HepG2 (cell line): Measurements from ENCODE around the gene MSANTD2. TPM values are rescaled to one million over a fixed set of nuclear protein-coding genes. Genes with fewer than 3 reads are reported as not detected.

ENCODE experiments used
- FOXP1 ChIP-seq, 2 experiments: fragments of 450-650 bp in 1 of 2; IDR thresholded peaks; 2 replicates each; pipeline ENCODE4 v1.6.1; 2017 to 2018; ENCODE audit warnings: antibody characterized with exemption in 1 of 2
- GZF1 ChIP-seq: sonication (generic); formaldehyde crosslinking; IDR thresholded peaks from 2 replicates; pipeline ENCODE4 v1.5.1; 2020; ENCODE audit warnings: mild to moderate bottlenecking, missing genetic modification reagents
- IRF2 ChIP-seq: IDR thresholded peaks from 2 replicates; pipeline ENCODE4 v1.6.1; 2018; ENCODE audit warnings: missing genetic modification reagents, missing compliant biosample characterization
- SALL1 ChIP-seq: sonication (generic); formaldehyde crosslinking; IDR thresholded peaks from 2 replicates; pipeline ENCODE4 v1.8.0; 2022; ENCODE audit warnings: mild to moderate bottlenecking, missing genetic modification reagents
- SCMH1 ChIP-seq: sonication (generic); formaldehyde crosslinking; IDR thresholded peaks from 2 replicates; pipeline ENCODE4 v1.9.0; 2021; ENCODE audit warnings: missing genetic modification reagents, mild to moderate bottlenecking, borderline replicate concordance
- SRY ChIP-seq: sonication (generic); formaldehyde crosslinking; IDR thresholded peaks from 2 replicates; pipeline ENCODE4 v1.8.0; 2022; ENCODE audit warnings: mild to moderate bottlenecking, missing genetic modification reagents
- ZFAT ChIP-seq: sonication (generic); formaldehyde crosslinking; conservative IDR thresholded peaks from 2 replicates; pipeline ENCODE4 v1.8.1; 2023; ENCODE audit warnings: missing genetic modification reagents, inconsistent platforms
- ZFX ChIP-seq: sonication (generic); formaldehyde crosslinking; IDR thresholded peaks from 2 replicates; pipeline ENCODE4 v1.4.0; 2020; ENCODE audit warnings: mild to moderate bottlenecking, low read depth, missing genetic modification reagents, moderate library complexity
- ZKSCAN5 ChIP-seq: sonication (generic); formaldehyde crosslinking; IDR thresholded peaks from 2 replicates; pipeline ENCODE4 v1.5.1; 2020; ENCODE audit warnings: mild to moderate bottlenecking, missing genetic modification reagents
- ZNF510 ChIP-seq: sonication (generic); formaldehyde crosslinking; IDR thresholded peaks from 2 replicates; pipeline ENCODE4 v1.4.0; 2020; ENCODE audit warnings: low read depth, mild to moderate bottlenecking, missing genetic modification reagents
- polyA plus RNA-seq, 8 experiments: library from polyadenylated mRNA; depleted of rRNA in 3 of 8; stranded (reverse) in 7 of 8; unstranded in 1 of 8; fragments of >200 nt; fragmentation: Illumina TruSeq in 4 of 8; extraction: Trizol in 4 of 8; gene quantifications; 2 replicates each; pipeline versions ENCODE4 v1.2.1 to v1.2.3, GENCODE V29; 2011 to 2016; ENCODE audit warnings: low read depth in 4 of 8, missing spikeins in 1 of 8, mixed read lengths in 1 of 8; ENCODE audit not compliant: insufficient read depth in 1 of 8
- total RNA-seq, 5 experiments: library from RNA; depleted of rRNA; stranded (reverse); fragments of >200 nt; fragmentation: Illumina TruSeq; extraction: Trizol; gene quantifications; 2 replicates each; pipeline ENCODE4 v1.2.3, GENCODE V29; 2016; ENCODE audit warnings: low read depth in 1 of 5
- TF ChIP-seq, protein P1 (sequence below): sonication (generic); formaldehyde crosslinking; IDR thresholded peaks from 2 replicates; pipeline ENCODE4 v1.4.0; 2020; ENCODE audit warnings: mild to moderate bottlenecking, missing genetic modification reagents
- TF ChIP-seq, protein P2 (sequence below): sonication (generic); formaldehyde crosslinking; IDR thresholded peaks from 2 replicates; pipeline ENCODE4 v1.4.0; 2020; ENCODE audit warnings: missing genetic modification reagents

The MSANTD2 gene
- total and polyA plus RNA-seq, 2 of the 13 experiments (the other 11 are each of a cell fraction or from before 2014, with no cell fraction given) = 8.7 to 10.1 TPM

DNA sequence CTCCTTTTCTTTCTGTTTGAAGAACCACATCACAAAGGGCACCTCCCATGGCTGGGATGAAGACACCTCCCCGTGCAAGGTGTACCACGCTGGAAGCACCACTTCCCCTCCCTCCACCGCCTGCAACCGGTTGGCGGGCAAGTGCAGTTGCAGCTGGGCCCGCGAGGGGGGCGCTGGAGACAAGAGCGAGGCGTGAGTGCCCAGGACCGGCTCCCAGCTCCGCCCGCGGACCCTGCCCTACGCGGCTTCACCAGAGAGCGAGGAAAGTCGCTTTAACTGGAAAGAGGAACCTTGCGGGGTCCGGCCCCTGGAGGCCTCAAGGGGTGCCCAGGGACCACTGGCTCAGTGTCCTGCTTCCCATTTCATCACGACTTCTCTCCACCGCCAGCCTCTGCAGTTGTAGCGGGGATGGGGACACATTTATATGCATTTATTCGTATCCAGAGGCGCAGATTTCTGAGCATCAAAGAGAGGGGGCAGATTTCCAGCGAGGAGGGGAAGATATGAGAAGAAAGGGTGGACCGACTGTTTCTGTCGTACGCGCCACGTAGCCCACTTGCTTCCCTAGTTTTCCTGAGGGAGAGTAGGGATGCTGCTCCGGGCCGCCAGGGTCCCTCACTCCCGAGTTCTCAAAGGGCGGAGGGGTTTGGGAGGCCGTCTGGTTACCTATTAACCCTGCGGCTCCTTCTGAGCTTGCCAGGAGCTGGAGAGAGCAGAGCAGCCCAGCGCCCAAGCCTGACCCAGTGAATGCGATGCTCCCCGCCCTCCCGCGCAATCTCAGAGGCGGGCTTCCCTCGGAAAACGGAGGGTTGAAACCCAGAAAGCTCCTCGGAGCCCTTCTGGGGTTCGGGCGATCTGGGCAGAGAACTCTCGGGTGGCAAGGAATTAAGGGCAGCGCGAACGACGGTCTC is 41.6 kb downstream of the MSANTD2 start (continued):
- TF ChIP-seq, protein P1, sequence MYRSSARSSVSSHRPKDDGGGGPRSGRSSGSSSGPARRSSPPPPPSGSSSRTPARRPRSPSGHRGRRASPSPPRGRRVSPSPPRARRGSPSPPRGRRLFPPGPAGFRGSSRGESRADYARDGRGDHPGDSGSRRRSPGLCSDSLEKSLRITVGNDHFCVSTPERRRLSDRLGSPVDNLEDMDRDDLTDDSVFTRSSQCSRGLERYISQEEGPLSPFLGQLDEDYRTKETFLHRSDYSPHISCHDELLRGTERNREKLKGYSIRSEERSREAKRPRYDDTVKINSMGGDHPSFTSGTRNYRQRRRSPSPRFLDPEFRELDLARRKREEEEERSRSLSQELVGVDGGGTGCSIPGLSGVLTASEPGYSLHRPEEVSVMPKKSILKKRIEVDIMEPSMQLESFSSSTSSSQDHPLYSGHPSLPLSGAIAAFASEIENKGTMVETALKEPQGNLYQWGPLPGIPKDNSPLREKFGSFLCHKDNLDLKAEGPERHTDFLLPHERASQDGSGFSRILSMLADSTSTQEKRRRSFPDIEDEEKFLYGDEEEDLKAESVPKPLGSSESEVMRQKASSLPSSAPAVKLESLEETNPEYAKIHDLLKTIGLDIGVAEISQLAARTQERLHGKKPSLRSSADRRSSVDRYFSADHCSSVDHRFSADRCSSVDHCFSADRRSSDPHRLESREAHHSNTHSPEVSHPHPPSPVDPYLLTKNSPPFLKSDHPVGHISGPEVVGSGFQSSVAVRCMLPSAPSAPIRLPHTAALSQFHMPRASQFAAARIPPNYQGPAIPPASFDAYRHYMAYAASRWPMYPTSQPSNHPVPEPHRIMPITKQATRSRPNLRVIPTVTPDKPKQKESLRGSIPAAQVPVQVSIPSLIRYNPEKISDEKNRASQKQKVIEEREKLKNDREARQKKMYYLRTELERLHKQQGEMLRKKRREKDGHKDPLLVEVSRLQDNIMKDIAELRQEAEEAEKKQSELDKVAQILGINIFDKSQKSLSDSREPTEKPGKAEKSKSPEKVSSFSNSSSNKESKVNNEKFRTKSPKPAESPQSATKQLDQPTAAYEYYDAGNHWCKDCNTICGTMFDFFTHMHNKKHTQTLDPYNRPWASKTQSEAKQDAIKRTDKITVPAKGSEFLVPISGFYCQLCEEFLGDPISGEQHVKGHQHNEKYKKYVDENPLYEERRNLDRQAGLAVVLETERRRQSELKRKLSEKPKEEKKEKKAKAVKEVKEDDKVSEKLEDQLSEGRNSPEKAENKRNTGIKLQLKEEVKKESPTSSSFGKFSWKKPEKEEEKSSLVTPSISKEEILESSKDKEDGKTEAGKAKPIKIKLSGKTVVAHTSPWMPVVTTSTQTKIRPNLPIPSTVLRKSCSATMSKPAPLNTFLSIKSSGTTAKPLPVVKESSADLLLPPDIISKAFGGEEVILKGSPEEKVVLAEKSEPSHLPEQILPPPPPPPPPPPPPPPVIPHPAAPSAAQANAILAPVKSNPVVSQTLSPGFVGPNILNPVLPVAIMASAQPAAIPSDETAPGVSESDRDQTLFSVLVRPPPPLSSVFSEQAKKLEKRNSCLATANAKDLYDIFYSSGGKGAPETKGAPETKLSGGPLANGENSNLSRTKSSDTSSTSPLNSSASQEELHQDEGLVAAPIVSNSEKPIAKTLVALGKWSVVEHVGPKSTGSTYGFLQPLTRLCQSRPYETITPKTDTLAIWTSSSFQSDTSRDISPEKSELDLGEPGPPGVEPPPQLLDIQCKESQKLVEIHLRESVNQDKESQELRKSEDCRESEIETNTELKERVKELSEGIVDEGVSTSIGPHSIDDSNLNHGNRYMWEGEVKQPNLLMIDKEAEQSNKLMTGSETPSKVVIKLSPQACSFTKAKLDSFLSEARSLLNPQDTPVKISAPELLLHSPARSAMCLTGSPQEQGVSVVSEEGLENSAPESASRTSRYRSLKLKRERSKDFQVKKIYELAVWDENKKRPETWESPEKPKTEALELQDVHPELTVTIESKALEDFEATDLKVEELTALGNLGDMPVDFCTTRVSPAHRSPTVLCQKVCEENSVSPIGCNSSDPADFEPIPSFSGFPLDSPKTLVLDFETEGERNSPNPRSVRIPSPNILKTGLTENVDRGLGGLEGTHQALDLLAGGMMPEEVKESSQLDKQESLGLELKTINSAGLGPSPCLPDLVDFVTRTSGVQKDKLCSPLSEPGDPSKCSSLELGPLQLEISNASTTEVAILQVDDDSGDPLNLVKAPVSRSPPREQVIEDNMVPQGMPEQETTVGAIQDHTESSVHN = no peak
- TF ChIP-seq FOXP1 (IDR thresholded peaks at IDR 0.05) (no peak), FOXP1 (CRISPR knock-in tag; IDR thresholded peaks at IDR 0.05) (no peak), IRF2 (CRISPR knock-in tag) (no peak; the same call in 1 of the 2 replicates), ZNF510 (CRISPR knock-in tag) (0 out of 2 replicates have a peak, but pooled peaks have one; percentile 53), SALL1 (CRISPR knock-in tag) (peak; percentile 32; the same call in 1 of the 2 replicates), GZF1 (no peak), ZFAT (CRISPR knock-in tag) (no peak), ZFX (CRISPR knock-in tag) (peak; percentile 37; the same call in 1 of the 2 replicates), SCMH1 (no peak), SRY (CRISPR knock-in tag) (no peak), ZKSCAN5 (CRISPR knock-in tag) (no peak)
- TF ChIP-seq, protein P2, sequence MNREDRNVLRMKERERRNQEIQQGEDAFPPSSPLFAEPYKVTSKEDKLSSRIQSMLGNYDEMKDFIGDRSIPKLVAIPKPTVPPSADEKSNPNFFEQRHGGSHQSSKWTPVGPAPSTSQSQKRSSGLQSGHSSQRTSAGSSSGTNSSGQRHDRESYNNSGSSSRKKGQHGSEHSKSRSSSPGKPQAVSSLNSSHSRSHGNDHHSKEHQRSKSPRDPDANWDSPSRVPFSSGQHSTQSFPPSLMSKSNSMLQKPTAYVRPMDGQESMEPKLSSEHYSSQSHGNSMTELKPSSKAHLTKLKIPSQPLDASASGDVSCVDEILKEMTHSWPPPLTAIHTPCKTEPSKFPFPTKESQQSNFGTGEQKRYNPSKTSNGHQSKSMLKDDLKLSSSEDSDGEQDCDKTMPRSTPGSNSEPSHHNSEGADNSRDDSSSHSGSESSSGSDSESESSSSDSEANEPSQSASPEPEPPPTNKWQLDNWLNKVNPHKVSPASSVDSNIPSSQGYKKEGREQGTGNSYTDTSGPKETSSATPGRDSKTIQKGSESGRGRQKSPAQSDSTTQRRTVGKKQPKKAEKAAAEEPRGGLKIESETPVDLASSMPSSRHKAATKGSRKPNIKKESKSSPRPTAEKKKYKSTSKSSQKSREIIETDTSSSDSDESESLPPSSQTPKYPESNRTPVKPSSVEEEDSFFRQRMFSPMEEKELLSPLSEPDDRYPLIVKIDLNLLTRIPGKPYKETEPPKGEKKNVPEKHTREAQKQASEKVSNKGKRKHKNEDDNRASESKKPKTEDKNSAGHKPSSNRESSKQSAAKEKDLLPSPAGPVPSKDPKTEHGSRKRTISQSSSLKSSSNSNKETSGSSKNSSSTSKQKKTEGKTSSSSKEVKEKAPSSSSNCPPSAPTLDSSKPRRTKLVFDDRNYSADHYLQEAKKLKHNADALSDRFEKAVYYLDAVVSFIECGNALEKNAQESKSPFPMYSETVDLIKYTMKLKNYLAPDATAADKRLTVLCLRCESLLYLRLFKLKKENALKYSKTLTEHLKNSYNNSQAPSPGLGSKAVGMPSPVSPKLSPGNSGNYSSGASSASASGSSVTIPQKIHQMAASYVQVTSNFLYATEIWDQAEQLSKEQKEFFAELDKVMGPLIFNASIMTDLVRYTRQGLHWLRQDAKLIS (CRISPR knock-in tag) = no peak
